Right cardiac atrium (tissue), 5 donors: ENCODE results near the gene GTPBP2. TPM values are rescaled to one million over a fixed set of nuclear protein-coding genes. Genes with fewer than 3 reads are reported as not detected.

Experiments
- ATAC-seq, 2 donors: fragments of 200-7000 bp; cut with Tn5 transposase; one replicate each; pipeline versions ENCODE4 v1.8.0 to v1.9.1; 2020; ENCODE audit warnings: moderate library complexity in 2 of 2, mild to moderate bottlenecking in 1 of 2
- DNase-seq, 3 donors: peaks; one replicate each; pipeline ENCODE4 v3.0.0-alpha.2; 2020
- H3K27ac ChIP-seq: one replicate; pipeline ENCODE4 v1.5.1; 2013; ENCODE audit warnings: mild to moderate bottlenecking, low read length, control low read depth, moderate library complexity
- H3K27me3 ChIP-seq: one replicate; pipeline ENCODE4 v1.6.1; 2013; ENCODE audit not compliant: control insufficient read depth, insufficient read depth
- H3K4me1 ChIP-seq: one replicate; pipeline ENCODE4 v1.6.1; 2013; ENCODE audit warnings: low read length; ENCODE audit not compliant: control insufficient read depth, insufficient read depth
- H3K4me3 ChIP-seq: one replicate; pipeline ENCODE4 v1.5.1; 2013; ENCODE audit warnings: low read length, control low read depth
- H3K9me3 ChIP-seq: one replicate; pipeline ENCODE4 v1.6.1; 2013; ENCODE audit warnings: low read length; ENCODE audit not compliant: control insufficient read depth
- WGBS: extraction: QIAGEN DNeasy Blood & Tissue Kit; methylation state at CpG from one replicate; pipeline ENCODE4 v1.1.7; 2013; 5-methylcytosine and 5-hydroxymethylcytosine counted together
- intact Hi-C, 4 donors: fragments of 100-400 bp; cut with DNase I; formaldehyde crosslinking; loops; one replicate each; pipeline versions ENCODE4 v1.11.0 to v1.14.0; 2022 to 2023
- long read RNA-seq, 4 donors: library from polyadenylated mRNA; unstranded; transcript quantifications; one replicate each; pipeline ENCODE4 v2.0.0, GENCODE V29; 2020 to 2021
- polyA plus RNA-seq: library from polyadenylated mRNA; stranded (reverse); fragments of 200-250 nt; gene quantifications from one replicate; pipeline ENCODE4 v1.2.3, GENCODE V29; 2013
- total RNA-seq, 4 donors: library from RNA; stranded (reverse); fragmentation: NEBNext Ultra II Directional; extraction: Animal tissue kit (Norgen Biotek cat#: 25700); gene quantifications; one replicate each; pipeline ENCODE4 v1.2.1, GENCODE V29; 2021
- donor health status: healthy with polysubstance abuse.
- donor health status: DM: no; HTN: yes; CAD: no.
- donor health status: DM: no; HTN: no; CAD: no.
- donor health status: DM: no; HTN: yes; CAD: no; lungs with severe emphysema.
- donor health status: DM: yes; HTN: yes; CAD: no.

The GTPBP2 gene, protein sequence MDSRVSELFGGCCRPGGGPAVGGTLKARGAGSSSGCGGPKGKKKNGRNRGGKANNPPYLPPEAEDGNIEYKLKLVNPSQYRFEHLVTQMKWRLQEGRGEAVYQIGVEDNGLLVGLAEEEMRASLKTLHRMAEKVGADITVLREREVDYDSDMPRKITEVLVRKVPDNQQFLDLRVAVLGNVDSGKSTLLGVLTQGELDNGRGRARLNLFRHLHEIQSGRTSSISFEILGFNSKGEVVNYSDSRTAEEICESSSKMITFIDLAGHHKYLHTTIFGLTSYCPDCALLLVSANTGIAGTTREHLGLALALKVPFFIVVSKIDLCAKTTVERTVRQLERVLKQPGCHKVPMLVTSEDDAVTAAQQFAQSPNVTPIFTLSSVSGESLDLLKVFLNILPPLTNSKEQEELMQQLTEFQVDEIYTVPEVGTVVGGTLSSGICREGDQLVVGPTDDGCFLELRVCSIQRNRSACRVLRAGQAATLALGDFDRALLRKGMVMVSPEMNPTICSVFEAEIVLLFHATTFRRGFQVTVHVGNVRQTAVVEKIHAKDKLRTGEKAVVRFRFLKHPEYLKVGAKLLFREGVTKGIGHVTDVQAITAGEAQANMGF
- total RNA-seq (10 to 100 TPM; 21.8 to 30.7 (median 28.5) TPM), polyA plus RNA-seq (24.6 TPM)
- long read RNA-seq, donor 1, transcript GTPBP2-202 (12 exons, 2,933 nt): major isoform, 6 of 23 reads
- long read RNA-seq, donor 1, partial matches to known transcripts: 11 of 23 reads
- long read RNA-seq, donor 1, other reads (novel, unspliced or antisense): 6 of 23 reads
- long read RNA-seq, donor 2, partial matches to known transcripts: 7 of 10 reads
- long read RNA-seq, donor 2, other reads (novel, unspliced or antisense): 2 of 10 reads
- long read RNA-seq, donor 3, partial matches to known transcripts: 12 of 19 reads
- long read RNA-seq, donor 3, other reads (novel, unspliced or antisense): 5 of 19 reads
- long read RNA-seq, donor 4, partial matches to known transcripts: 10 of 16 reads
- long read RNA-seq, donor 4, other reads (novel, unspliced or antisense): 3 of 16 reads

DNA sequence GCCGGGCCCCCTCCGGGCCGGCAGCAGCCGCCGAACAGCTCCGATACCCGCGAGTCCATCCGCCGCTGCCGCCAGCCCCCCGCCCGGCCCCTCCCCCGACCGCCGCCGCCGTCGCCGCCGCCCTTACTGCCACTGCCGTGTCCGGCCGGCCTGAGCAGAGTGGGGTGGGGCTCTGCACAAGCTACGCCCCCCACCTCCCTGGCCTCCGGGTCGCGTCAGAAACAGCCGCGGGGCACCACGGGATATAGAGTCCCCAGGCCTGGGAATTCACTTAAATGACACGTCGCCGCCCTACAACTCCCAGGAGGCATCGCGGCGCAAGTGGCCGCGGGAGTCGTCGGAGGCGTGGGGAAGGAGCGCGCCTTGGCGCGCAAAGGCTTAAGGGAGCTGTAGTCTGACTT, at the start of gene GTPBP2:
GTPBP2 (minus strand) TSS at position 161 of the 401 bp plus-strand sequence; CDS start at position 59, 102 bp downstream.
- intact Hi-C loops: no loop called here
- H3K4me3 ChIP-seq: peak within 1 kb of the TSS; percentile 95

DNA sequence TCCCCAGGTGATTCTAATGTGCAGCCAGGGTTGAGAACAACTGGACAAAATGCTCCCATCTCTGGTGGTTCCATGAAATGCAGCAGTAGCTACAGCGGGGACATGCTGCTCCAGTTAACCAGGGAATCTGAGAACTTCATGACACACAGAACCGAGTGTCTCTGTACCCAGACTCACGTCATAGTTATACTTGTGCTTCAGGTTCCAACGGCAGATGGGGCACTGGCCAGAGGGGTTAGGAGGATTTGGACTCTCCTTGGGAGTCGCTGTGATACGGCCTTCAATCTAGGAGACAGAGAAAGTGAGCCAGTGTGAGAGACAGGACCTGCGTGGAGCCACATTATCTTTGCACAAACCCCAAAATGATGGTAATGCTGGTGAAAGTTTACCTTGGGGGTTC, 49.3 kb upstream of the GTPBP2 start:
- Histone ChIP-seq H3K4me1 (peaks cover 10% of the 10 kb centered on the region), H3K4me3 (no peak overlapping the region), H3K27me3 (no peaks in the 10 kb centered on the region), H3K27ac (no peak overlapping the region), H3K9me3 (no peaks in the 10 kb centered on the region)
- ATAC-seq: no peak
- 94% methylated on average over 7 of the region's 7 CpGs for WGBS
- intact Hi-C loops: no loop called here
- no peak for DNase-seq

More for the DNA sequence above, at the start of gene GTPBP2:
- no peaks in the 10 kb centered on the region for H3K9me3 ChIP-seq
- under 1% methylated on average over 46 of the region's 46 CpGs for WGBS
- no peaks in the 10 kb centered on the region for H3K27me3 ChIP-seq
- DNase-seq (peak; percentile 99 to 100 (median 99)), ATAC-seq (peak; percentile 94 to 96)
- peak within 1 kb of the TSS; percentile 94 for H3K27ac ChIP-seq
- peaks cover 8% of the 10 kb centered on the region for H3K4me1 ChIP-seq

DNA sequence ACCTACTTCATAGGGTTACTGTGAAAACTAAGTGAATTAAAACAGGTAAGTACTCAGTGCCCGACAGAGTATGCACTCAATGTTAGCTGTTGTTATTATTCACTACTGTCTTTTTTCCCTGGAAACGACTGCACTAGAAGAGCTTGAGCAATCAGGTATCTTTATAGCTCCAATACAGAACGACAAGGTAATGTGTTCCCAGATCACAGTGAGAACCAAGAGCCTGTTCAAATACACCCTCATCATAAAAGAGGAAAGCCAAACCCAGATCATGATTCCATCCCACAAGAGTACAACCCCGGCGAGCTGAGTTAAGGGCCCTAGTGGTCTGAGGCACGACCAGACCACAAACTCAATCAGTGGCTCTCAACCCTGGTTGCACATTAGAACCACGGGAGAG, 48.7 kb upstream of the GTPBP2 start:
- WGBS: 88% methylated on average over 7 of the region's 7 CpGs

DNA sequence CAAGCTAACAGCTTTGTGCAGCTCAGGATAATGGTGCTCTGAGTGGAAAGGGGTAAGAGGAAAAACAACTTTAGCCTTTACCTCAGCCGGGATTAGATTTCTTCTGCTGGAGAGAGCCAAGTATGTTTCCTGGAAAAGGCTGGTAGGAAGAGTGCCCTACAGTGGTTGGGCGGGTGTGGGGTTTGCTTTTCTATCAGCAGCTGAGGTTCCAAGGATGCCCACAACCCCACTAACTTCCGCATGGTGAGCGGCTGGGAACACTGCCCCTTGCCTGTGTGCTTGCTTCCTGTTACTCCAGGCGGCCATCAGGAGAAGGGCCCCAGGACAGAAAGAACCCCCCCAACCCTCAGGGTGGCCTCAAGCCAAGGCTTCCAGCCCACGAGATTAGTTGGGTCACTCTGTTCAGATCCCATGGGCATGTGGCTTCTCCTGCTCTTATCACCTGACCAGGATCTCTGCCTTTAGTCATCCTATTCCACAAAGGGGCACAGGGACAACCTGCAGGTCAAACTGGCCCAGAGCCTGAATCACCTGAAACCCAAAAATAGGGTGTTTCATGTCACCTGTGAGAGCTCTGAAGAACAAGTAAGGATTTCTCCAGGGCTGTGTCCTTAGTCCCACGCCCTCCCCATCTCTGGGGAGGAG, 48.0 kb upstream of the GTPBP2 start:
- Histone ChIP-seq H3K4me1 (peaks cover 2% of the 10 kb centered on the region), H3K4me3 (no peak overlapping the region)

More for the DNA sequence above, 48.7 kb upstream of the GTPBP2 start:
- H3K4me3 ChIP-seq: no peak overlapping the region
- H3K27ac ChIP-seq: no peak overlapping the region
- H3K4me1 ChIP-seq: peaks cover 5% of the 10 kb centered on the region
- intact Hi-C loops: no loop called here
- DNase-seq (no peak), ATAC-seq (no peak)
- H3K27me3 ChIP-seq: no peaks in the 10 kb centered on the region
- no peaks in the 10 kb centered on the region for H3K9me3 ChIP-seq

DNA sequence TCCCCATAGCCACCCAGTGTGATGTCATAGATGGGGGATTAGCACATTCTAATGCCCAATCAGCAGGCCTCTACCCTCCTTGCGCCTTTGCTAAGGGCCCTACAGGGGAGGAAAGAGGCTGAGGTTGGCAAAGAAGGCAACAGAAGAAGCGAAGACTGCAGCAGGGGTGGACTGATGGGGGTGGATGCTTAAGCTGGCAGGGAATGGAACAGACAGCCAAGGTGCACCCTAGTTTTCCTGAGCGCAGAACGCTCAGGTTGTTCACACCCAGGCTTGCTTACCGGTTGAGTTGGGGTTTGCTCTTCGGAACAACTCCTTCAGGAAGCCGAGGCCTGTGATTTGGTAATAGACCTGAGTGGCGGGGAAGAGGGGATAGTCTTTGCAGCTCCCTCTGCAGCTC, 45.9 kb upstream of the GTPBP2 start:
- no peaks in the 10 kb centered on the region for H3K27me3 ChIP-seq
- peaks cover 2% of the 10 kb centered on the region for H3K4me1 ChIP-seq
- WGBS: 93% methylated on average over 8 of the region's 8 CpGs
- intact Hi-C loops: no loop called here
- H3K9me3 ChIP-seq: no peaks in the 10 kb centered on the region
- ATAC-seq: no peak
- DNase-seq: no peak
- no peak overlapping the region for H3K4me3 ChIP-seq
- no peak overlapping the region for H3K27ac ChIP-seq

More for the DNA sequence above, 48.0 kb upstream of the GTPBP2 start:
- 74% methylated on average over 7 of the region's 7 CpGs for WGBS
- Histone ChIP-seq H3K27me3 (no peaks in the 10 kb centered on the region), H3K9me3 (no peaks in the 10 kb centered on the region), H3K27ac (no peak overlapping the region)
- ATAC-seq: no peak
- intact Hi-C loops: no loop called here
- DNase-seq: no peak

DNA sequence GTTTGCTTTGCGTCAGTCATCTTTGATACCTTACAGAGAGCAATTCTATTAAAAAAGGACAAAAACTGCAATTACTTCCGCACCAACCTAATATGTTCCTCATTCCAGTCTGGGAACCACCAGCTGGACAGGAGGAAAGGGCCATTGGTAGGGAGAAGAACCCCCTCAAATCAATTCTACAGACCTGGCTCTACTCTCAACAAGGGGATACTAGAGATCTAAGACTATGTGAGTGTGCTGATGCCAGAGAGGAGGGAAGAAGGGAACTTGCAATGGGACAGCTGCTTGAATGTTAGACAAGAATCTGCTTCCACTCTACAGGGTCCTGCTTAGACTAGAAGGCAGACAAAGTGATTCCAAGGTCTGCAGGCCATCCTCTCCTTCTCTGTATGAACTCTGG, 45.2 kb upstream of the GTPBP2 start:
- no peaks in the 10 kb centered on the region for H3K9me3 ChIP-seq
- H3K27me3 ChIP-seq: no peaks in the 10 kb centered on the region

DNA sequence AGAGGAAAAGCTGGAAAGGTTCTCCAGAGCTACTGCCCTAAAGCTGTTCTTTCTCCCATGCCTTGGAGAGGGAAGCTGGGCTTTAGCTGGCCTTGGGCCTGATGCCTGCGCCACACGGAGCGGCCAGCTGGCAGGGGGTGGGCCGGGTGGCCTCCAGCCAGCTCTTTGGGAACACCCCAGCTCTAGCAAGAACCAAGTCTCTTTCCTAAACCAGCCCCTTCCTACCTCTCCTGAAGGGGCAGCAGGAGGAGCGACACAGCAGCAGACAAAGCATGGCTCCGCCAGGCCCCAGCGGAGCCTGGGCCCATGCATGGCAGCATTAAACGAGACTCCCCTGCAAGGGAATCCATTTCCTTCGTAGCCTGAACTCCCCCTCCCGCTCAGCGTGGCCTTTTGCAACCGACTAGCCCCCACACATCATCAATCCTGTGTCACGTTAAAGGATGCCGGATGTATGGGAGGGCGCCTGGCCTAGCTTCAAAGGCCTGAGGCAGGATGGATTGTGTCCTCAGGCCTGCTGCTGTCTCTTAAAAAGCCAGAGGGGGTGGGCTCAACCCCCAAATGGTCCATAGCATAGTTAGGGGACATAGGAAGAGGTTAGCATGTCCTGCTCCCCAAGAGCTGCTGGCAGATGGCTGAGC, 44.5 kb upstream of the GTPBP2 start:
- ATAC-seq: no peak

More for the DNA sequence above, 45.2 kb upstream of the GTPBP2 start:
- H3K4me1 ChIP-seq: peaks cover 8% of the 10 kb centered on the region
- intact Hi-C loops: no loop called here
- no peak overlapping the region for H3K4me3 ChIP-seq
- ATAC-seq: no peak
- H3K27ac ChIP-seq: no peak overlapping the region
- no peak for DNase-seq
- WGBS: 98% methylated on average over 2 of the region's 2 CpGs

DNA sequence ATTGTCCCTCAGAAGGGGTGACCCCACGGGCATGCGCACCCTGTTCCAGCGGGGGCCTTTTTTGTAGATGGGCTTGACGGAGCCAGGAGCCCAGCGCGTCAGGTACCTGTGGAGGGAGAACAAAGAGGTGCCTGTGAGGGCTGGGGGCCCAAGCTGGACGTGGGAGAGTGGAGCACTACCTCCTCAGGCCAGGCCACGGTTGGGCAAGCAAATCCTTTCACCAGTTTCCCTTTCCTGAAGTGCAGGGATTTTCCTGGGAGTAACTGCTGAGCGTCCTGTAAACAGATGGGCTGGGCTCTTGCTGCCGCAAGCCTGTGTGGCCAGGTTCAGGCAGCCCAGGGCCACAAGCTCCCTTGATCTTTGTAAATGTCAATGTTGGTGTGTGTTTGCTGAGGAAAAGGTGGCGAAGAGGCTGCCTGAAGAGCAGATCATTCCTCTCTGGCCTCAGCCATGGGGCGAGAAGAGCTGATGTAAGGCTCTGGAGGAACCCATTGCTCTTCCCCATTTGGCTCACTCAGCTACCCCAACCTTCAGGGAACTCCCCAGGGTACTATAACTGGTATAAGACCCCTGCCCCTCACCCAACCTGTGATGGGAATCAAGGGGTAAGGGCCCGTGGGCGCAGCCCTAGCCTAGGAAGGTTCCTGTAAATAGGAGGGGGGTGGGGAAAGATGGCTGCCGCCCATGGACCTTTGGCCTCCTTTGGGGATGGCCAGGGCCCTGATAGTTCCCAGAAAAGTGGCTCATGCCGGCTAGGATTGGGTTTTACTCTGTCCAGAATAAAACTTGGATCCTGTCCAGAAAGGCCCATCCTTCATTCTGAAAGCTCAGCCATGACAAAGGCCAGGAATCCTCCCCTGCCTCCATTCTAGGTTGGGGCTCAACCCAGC, 43.0 kb upstream of the GTPBP2 start:
- WGBS: 83% methylated on average over 16 of the region's 16 CpGs
- Histone ChIP-seq H3K4me3 (no peak overlapping the region), H3K27ac (no peak overlapping the region), H3K9me3 (no peaks in the 10 kb centered on the region), H3K4me1 (peaks cover 21% of the 10 kb centered on the region), H3K27me3 (no peaks in the 10 kb centered on the region)
- ATAC-seq (no peak), DNase-seq (peak in 2 of 3 donors; percentile 44 to 56)
- intact Hi-C loops: no loop called here

More for the DNA sequence above, 44.5 kb upstream of the GTPBP2 start:
- H3K4me3 ChIP-seq: no peak overlapping the region
- 67% methylated on average over 15 of the region's 15 CpGs for WGBS
- no peak overlapping the region for H3K27ac ChIP-seq
- H3K27me3 ChIP-seq: no peaks in the 10 kb centered on the region
- intact Hi-C loops: no loop called here
- peak in 1 of 3 donors; percentile 62 for DNase-seq
- no peaks in the 10 kb centered on the region for H3K9me3 ChIP-seq
- H3K4me1 ChIP-seq: peaks cover 15% of the 10 kb centered on the region

DNA sequence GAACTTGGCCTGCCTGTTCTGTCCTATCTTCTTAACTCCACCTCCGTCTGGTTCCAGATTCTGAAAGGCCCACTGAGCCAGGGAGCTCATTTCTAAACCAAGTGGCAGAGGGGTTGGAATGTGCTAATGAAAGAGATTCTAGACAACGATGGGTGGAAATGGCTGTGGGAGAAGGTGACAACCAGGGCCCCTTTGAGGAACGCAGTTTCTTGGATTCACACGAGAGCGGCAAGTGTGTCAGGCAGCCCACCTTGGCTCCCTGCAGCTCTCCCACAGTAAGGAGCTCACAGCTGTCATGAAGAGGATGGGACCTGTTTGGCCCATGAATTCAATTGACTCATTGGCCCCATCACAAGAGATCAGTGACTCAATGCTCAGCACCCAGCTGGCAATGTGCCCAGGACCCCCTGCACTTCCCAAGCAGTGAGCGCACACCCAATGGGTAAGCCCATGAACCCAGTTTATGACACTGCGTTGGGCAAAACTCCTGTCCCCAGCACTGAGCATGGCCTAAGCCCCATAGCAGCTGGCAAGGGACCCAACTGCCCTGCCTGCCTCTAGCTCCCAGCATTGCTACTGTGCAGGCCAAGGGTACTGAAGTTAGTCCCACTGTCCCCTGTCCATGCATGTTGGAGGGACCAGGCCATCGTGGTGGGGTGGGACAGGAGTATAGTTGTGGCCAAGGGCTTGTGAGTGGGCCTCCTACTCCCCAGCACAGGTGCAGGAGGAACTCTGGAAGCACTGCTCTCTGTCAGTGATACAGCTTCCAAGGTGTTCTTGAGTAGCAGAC, 42.1 kb upstream of the GTPBP2 start:
- no peaks in the 10 kb centered on the region for H3K27me3 ChIP-seq
- no peak overlapping the region for H3K27ac ChIP-seq
- H3K4me1 ChIP-seq: peaks cover 21% of the 10 kb centered on the region
- no peak for ATAC-seq
- H3K4me3 ChIP-seq: no peak overlapping the region
- intact Hi-C loops: no loop called here
- 86% methylated on average over 8 of the region's 8 CpGs for WGBS
- no peaks in the 10 kb centered on the region for H3K9me3 ChIP-seq
- DNase-seq: peak in 1 of 3 donors; percentile 67
